ENCODE results near the gene CALCR. TPM values are rescaled to one million over a fixed set of nuclear protein-coding genes. Genes with fewer than 3 reads are reported as not detected.

The CALCR gene
- total RNA-seq, 2 donors from 2014 or later: not detected

GRCh38 chr7:93558705-93559614 lies 15.6 kb downstream of the CALCR start:
- H3K27me3 ChIP-seq: no peaks in the 10 kb centered on the region
- no peak for ATAC-seq
- TF ChIP-seq CTCF (IDR thresholded peaks at IDR 0.05) (no peak), POLR2A (IDR thresholded peaks at IDR 0.05) (no peak)
- WGBS, 2 donors: 41 to 50% methylated on average over 3 of the region's 3 CpGs
- no peak overlapping the region for H3K4me3 ChIP-seq
- H3K36me3 ChIP-seq (replicated peaks in 1 of 2; ENCODE audit: insufficient read depth in 1 of 2, low read depth in 2 of 2): no peaks in the 10 kb centered on the region
- peaks cover 9% of the 10 kb centered on the region for H3K4me1 ChIP-seq
- no peaks in the 10 kb centered on the region for H3K9me3 ChIP-seq
- peak in 2 of 4 donors; percentile 6 to 39 for DNase-seq
- peak overlapping the region in 1 of 4 donors; percentile 15 for H3K27ac ChIP-seq
- intact Hi-C loops (cut with DNase I): no loop called here

- TF ChIP-seq CTCF (IDR thresholded peaks at IDR 0.05): no peak
- TF ChIP-seq POLR2A (IDR thresholded peaks at IDR 0.05): no peak
- Histone ChIP-seq H3K9me3 (no peaks in the 10 kb centered on the region), H3K27me3 (no peaks in the 10 kb centered on the region), H3K4me3 (no peak overlapping the region), H3K36me3 (replicated peaks in 1 of 2; ENCODE audit: insufficient read depth in 1 of 2, low read depth in 2 of 2) (no peaks in the 10 kb centered on the region), H3K27ac (no peak overlapping the region), H3K4me1 (no peaks in the 10 kb centered on the region)
- ATAC-seq: no peak
- intact Hi-C loops (cut with DNase I): no loop called here
- 66 to 70% methylated on average over 2 of the region's 2 CpGs for WGBS, 2 donors
- DNase-seq: no peak
Measured at GRCh38 chr7:93551931-93552330, 22.6 kb downstream of the CALCR start.

GRCh38 chr7:93551063-93551895 lies 23.2 kb downstream of the CALCR start:
- 15% methylated on average over 6 of the region's 6 CpGs for WGBS, 2 donors
- TF ChIP-seq CTCF (IDR thresholded peaks at IDR 0.05) (peak in 5 of 7 experiments; percentile 31 to 40 (median 35)), POLR2A (IDR thresholded peaks at IDR 0.05) (no peak)
- no peaks in the 10 kb centered on the region for H3K9me3 ChIP-seq
- intact Hi-C loops (cut with DNase I): no loop called here
- ATAC-seq: no peak
- H3K4me3 ChIP-seq: no peak overlapping the region
- no peak overlapping the region for H3K27ac ChIP-seq
- H3K36me3 ChIP-seq (replicated peaks in 1 of 2; ENCODE audit: insufficient read depth in 1 of 2, low read depth in 2 of 2): no peaks in the 10 kb centered on the region
- no peaks in the 10 kb centered on the region for H3K4me1 ChIP-seq
- H3K27me3 ChIP-seq: no peaks in the 10 kb centered on the region
- peak in 1 of 4 donors; percentile 7 for DNase-seq

- no peak for ATAC-seq
- Histone ChIP-seq H3K4me1 (no peaks in the 10 kb centered on the region), H3K36me3 (replicated peaks in 1 of 2; ENCODE audit: insufficient read depth in 1 of 2, low read depth in 2 of 2) (no peaks in the 10 kb centered on the region), H3K9me3 (no peaks in the 10 kb centered on the region), H3K4me3 (no peak overlapping the region), H3K27me3 (no peaks in the 10 kb centered on the region), H3K27ac (no peak overlapping the region)
- 54 to 62% methylated on average over 3 of the region's 3 CpGs for WGBS, 2 donors
- DNase-seq: no peak
- TF ChIP-seq POLR2A (IDR thresholded peaks at IDR 0.05) (no peak), CTCF (IDR thresholded peaks at IDR 0.05) (no peak)
- intact Hi-C loops (cut with DNase I): no loop called here
Measured at GRCh38 chr7:93547716-93548115, 26.8 kb downstream of the CALCR start.
